Measurements from ENCODE around the gene CLDND1.

Gene CLDND1

DNA sequence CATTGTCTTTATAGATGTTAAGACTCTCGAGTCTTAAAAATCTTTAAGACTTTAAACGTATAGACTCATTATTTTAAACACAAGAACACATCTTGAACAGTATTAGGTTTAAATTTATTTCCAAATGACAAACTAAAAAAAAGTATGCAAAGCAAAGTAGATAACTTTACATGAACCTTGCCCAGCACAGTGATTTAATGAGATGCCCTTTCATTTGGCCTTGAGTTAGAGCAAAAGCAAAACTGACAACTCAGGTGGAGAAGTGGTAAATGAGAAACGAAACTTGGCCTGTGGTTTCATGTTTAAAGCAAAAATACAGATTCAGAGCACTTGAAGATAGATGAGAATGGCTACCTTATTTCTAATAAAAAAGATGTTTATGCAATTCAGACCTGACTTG is 17.6 kb upstream of the CLDND1 start:
- H3K4me3 ChIP-seq (ENCODE audit: low read depth, low read length) = no peak overlapping the region
- TF ChIP-seq, protein P1, sequence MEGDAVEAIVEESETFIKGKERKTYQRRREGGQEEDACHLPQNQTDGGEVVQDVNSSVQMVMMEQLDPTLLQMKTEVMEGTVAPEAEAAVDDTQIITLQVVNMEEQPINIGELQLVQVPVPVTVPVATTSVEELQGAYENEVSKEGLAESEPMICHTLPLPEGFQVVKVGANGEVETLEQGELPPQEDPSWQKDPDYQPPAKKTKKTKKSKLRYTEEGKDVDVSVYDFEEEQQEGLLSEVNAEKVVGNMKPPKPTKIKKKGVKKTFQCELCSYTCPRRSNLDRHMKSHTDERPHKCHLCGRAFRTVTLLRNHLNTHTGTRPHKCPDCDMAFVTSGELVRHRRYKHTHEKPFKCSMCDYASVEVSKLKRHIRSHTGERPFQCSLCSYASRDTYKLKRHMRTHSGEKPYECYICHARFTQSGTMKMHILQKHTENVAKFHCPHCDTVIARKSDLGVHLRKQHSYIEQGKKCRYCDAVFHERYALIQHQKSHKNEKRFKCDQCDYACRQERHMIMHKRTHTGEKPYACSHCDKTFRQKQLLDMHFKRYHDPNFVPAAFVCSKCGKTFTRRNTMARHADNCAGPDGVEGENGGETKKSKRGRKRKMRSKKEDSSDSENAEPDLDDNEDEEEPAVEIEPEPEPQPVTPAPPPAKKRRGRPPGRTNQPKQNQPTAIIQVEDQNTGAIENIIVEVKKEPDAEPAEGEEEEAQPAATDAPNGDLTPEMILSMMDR (IDR thresholded peaks at IDR 0.05; ENCODE audit: low read depth, low read length) = no peak

DNA sequence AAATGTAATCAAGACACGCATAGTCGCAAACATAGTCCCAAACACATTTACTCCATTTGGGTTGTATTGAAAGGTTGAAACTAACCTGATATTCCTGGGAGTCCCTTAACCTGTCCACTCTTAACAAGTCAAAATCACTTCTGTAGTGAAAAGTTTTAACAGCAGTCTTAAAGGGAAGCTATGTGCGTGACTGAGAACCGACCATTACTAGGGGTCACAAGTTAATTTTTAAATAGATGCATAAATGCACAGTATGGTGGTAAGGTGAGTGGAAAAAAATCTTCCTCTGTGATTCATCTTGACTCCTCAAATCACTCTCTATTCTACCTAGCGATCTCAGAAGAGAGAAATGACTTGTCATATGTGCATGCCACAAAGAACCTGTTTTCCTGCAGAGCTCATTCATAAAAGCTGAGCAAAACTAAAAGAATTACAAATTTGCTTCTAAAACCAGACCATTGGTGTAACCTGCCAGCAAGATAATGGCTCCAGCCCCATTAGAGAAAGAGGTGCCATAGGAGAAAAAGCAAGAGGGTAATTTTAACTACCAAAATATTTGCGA is 13.8 kb upstream of the CLDND1 start:
- TF ChIP-seq, protein P1 (IDR thresholded peaks at IDR 0.05; ENCODE audit: low read depth, low read length) = no peak
- no peak overlapping the region for H3K4me3 ChIP-seq (ENCODE audit: low read depth, low read length)

DNA sequence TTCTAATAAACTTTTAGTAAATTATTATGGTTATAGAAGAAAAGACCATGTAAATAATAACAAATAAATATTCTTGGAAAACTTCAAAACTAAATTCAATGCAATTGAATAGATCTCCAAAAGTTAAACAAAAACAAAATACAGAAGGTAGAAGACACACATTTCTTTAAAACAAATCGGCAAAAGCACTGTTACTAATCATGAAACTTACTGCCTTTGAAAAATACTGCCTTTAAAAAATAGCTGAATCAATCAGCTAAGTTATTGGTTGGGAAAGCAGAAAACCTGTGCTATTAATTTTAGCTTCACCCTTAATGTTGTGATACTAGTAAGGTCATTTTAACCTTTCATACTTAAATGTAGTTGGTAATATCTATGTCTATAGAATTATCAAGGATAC is 12.0 kb upstream of the CLDND1 start:
- TF ChIP-seq, protein P1 (IDR thresholded peaks at IDR 0.05; ENCODE audit: low read depth, low read length) = no peak
- H3K4me3 ChIP-seq (ENCODE audit: low read depth, low read length) = no peak overlapping the region

DNA sequence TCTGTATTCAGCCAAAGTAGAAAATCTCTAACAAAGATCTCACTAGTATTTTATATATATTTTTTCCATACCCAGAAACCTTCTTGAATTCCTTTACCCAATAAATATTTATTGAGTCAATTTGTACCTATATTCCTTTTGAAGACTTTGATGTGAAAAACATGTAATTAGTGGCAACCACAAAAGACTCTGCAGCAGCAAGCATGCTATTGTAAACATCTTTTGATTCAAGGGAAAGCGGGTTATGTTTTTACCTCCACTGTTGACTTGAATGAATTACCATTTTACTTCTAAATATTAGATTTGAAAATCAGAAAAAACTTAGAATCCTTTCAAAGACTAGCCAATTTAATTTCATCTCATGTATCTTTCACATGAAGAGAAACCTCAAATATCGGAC is 11.5 kb upstream of the CLDND1 start:
- TF ChIP-seq, protein P1 (IDR thresholded peaks at IDR 0.05; ENCODE audit: low read depth, low read length) = no peak
- no peak overlapping the region for H3K4me3 ChIP-seq (ENCODE audit: low read depth, low read length)

DNA sequence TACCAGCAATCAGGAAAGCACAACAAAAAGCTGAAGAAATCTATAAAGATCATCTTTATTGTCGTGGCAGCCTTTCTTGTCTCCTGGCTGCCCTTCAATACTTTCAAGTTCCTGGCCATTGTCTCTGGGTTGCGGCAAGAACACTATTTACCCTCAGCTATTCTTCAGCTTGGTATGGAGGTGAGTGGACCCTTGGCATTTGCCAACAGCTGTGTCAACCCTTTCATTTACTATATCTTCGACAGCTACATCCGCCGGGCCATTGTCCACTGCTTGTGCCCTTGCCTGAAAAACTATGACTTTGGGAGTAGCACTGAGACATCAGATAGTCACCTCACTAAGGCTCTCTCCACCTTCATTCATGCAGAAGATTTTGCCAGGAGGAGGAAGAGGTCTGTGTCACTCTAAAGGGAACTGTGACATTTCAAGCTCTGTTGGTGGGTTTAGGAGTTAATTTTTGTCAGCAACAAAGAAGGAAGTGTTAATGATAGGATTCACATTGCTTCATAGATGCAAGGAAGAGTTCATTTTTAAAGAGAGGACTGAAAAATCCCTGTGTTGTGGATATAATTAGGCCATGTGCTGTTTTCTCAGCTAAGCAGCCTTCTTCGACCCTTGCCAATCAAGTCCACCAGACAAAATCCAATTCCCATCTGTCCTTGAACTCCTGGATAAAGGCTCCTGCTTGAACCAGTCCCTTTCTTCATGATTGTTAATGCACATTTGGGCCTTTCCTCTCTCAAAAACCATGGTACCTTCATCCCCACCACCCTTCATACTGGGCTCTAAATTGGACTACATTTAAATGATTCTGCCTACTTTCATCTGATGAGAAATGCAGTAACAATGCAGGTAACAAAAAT is 10.2 kb upstream of the CLDND1 start:
- TF ChIP-seq, protein P1 (IDR thresholded peaks at IDR 0.05; ENCODE audit: low read depth, low read length) = no peak
- H3K4me3 ChIP-seq (ENCODE audit: low read depth, low read length) = no peak overlapping the region

DNA sequence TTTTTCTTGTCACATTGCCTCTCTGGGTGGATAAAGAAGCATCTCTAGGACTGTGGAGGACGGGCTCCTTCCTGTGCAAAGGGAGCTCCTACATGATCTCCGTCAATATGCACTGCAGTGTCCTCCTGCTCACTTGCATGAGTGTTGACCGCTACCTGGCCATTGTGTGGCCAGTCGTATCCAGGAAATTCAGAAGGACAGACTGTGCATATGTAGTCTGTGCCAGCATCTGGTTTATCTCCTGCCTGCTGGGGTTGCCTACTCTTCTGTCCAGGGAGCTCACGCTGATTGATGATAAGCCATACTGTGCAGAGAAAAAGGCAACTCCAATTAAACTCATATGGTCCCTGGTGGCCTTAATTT is 9.6 kb upstream of the CLDND1 start:
- TF ChIP-seq, protein P1 (IDR thresholded peaks at IDR 0.05; ENCODE audit: low read depth, low read length) = no peak
- no peak overlapping the region for H3K4me3 ChIP-seq (ENCODE audit: low read depth, low read length)

DNA sequence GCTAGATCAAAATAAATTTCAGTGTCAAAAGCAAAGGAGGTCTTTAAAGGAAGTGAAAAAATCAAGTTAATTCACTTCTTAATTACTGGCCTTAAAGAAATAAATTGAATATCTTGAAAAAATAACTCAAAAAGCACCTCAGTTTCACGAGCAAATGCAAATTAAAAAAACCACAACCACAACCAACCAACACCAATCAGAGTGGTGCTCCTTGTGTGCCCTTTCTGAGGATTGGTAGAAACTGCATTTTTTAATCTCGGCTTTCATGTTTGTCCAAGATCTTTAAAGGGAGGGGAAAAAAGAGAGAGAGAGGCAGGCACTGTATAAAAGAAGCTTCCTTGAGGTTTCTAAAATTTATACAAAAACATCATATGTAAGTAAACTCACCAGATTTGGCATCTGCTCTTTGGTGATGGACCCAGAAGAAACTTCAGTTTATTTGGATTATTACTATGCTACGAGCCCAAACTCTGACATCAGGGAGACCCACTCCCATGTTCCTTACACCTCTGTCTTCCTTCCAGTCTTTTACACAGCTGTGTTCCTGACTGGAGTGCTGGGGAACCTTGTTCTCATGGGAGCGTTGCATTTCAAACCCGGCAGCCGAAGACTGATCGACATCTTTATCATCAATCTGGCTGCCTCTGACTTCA is 9.0 kb upstream of the CLDND1 start, which contains the start of gene GPR15:
GPR15 (plus strand) TSS at position 357 of the 653 bp plus-strand sequence; CDS start at position 413, 56 bp downstream.
- H3K4me3 ChIP-seq (ENCODE audit: low read depth, low read length) = no peak within 1 kb of the TSS
- TF ChIP-seq, protein P1 (IDR thresholded peaks at IDR 0.05; ENCODE audit: low read depth, low read length) = no peak
